Measurements from ENCODE around the gene ACTR1B.

DNA sequence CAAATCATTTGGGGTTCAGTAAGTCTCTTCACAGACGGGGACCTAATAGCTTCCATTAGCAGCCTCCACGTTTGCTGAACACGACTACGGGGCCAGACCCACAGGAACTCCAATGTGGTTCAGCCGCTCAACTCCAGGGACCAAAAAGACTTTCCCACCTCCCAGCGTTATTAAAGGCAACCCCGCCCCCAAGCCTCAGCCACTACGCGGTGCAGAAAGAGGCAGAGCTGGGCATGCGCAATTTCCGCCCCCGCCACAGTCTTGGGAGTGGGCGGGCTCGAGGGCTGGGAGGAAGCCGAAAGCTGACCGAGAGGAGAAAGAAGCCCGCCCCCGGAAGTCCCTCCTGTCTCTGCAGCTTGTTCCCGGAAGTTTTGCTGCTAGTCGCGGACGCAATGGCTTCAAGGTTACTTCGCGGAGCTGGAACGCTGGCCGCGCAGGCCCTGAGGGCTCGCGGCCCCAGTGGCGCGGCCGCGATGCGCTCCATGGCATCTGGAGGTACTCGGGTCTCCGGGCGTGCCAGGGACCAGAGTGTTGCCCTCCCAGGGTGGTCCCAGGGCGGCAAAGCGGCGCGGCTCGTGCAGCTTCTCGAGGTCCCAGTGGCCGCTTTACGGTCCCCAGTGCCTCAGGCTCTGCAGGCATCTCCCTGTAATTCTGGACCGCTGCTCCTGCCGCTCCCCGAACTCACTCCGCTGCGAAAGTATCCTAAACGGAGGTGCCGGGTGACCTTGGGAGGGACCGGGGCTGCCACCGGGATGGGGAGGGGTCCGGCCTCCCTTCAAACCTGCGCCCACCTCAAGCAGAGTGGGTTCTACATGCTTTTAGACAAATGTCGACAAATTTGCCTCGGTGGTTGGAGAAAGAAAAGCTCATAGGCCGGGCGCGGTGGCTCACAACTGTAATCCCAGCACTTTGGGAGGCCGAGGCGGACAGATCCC, 17.9 kb downstream of the ACTR1B start, which contains the start of gene COX5B:
- TF ChIP-seq, protein P1, sequence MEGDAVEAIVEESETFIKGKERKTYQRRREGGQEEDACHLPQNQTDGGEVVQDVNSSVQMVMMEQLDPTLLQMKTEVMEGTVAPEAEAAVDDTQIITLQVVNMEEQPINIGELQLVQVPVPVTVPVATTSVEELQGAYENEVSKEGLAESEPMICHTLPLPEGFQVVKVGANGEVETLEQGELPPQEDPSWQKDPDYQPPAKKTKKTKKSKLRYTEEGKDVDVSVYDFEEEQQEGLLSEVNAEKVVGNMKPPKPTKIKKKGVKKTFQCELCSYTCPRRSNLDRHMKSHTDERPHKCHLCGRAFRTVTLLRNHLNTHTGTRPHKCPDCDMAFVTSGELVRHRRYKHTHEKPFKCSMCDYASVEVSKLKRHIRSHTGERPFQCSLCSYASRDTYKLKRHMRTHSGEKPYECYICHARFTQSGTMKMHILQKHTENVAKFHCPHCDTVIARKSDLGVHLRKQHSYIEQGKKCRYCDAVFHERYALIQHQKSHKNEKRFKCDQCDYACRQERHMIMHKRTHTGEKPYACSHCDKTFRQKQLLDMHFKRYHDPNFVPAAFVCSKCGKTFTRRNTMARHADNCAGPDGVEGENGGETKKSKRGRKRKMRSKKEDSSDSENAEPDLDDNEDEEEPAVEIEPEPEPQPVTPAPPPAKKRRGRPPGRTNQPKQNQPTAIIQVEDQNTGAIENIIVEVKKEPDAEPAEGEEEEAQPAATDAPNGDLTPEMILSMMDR (IDR thresholded peaks at IDR 0.05; ENCODE audit: borderline replicate concordance, extremely low read depth, low read length, poor library complexity, severe bottlenecking), result no peak
- TF ChIP-seq EZH2 (IDR thresholded peaks at IDR 0.05; ENCODE audit: borderline replicate concordance, low read depth, low read length, severe bottlenecking), result no peak

Data from DND-41 (cell line).